ENCODE data around the gene TRIM50. TPM values are rescaled to one million over a fixed set of nuclear protein-coding genes. Genes with fewer than 3 reads are reported as not detected.
A peak's percentile ranks its signal among the peaks of the same experiment; 100 is the strongest.
"Not testable (repeated sequence)": the region's sequence is repeated elsewhere in the genome, so short reads cannot be mapped to it uniquely, and the experiment has no call there.

The TRIM50 gene
- total RNA-seq, 6 experiments from 2014 or later: not detected

DNA sequence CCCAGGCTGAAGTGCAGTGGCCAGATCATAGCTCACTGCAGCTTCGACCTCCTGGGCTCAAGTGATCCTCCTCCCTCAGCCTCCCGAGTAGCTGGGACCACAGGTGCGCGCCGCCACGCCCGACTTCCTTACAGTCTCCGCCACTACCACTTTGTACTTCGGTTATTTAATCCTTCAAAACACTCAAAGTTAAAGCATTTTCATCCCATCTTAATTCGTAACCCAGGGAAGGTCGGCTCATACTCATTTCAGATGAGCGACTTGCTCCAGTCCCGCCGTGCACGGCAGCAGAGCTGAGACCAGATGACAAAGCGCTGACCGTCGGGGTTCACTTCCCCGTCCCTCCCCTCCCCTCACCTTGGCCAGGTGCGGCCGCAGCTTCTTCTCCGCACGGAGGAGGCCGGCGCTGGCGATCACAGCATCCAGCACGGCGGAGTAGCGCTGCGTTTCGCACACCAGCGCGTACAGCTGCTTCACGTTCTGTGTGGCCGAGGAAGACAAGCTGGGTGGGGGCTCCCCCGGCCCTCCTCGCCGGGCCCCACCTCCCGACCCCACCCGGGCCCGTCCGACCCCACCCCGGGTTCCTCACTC is 19.7 kb downstream of the TRIM50 start:
- peaks cover 21% of the 10 kb centered on the region for H3K4me1 Mint-ChIP-seq (ENCODE audit: low read depth)
- H3K9me3 Mint-ChIP-seq: no peaks in the 10 kb centered on the region
- TF ChIP-seq, protein P1, sequence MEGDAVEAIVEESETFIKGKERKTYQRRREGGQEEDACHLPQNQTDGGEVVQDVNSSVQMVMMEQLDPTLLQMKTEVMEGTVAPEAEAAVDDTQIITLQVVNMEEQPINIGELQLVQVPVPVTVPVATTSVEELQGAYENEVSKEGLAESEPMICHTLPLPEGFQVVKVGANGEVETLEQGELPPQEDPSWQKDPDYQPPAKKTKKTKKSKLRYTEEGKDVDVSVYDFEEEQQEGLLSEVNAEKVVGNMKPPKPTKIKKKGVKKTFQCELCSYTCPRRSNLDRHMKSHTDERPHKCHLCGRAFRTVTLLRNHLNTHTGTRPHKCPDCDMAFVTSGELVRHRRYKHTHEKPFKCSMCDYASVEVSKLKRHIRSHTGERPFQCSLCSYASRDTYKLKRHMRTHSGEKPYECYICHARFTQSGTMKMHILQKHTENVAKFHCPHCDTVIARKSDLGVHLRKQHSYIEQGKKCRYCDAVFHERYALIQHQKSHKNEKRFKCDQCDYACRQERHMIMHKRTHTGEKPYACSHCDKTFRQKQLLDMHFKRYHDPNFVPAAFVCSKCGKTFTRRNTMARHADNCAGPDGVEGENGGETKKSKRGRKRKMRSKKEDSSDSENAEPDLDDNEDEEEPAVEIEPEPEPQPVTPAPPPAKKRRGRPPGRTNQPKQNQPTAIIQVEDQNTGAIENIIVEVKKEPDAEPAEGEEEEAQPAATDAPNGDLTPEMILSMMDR (IDR thresholded peaks at IDR 0.05): no peak
- H3K27ac Mint-ChIP-seq: peak overlapping the region; percentile 70
- DNase-seq: no peak
- H3K27me3 Mint-ChIP-seq (ENCODE audit: insufficient read depth): no peaks in the 10 kb centered on the region; the same call in 1 of the 2 replicates
- peak overlapping the region; percentile 89 for H3K4me3 Mint-ChIP-seq
- peaks cover 13% of the 10 kb centered on the region for H3K36me3 Mint-ChIP-seq (ENCODE audit: low read depth)

DNA sequence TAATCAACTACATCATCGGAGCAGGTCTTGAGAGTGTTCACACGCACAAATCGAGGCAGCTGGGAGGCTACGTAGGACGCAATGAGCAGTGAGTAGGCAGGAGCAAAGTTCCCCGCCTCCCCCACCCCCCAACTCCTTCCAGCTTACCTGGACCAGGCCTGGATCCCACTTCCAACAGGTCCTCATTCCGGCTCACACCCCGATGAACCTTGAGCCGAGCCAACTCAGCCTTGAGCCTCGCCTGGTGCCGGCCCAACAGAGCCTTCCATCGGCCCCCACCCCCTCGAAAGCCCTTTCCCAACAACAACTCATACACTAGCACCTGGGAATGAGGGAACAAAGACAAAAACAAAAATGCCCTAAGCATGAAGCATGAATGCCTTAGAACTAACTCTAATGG is 20.4 kb downstream of the TRIM50 start:
- TF ChIP-seq, protein P1 (IDR thresholded peaks at IDR 0.05): no peak
- Mint-ChIP-seq H3K36me3 (ENCODE audit: low read depth) (peaks cover 13% of the 10 kb centered on the region), H3K4me1 (ENCODE audit: low read depth) (peaks cover 21% of the 10 kb centered on the region), H3K27me3 (ENCODE audit: insufficient read depth) (no peaks in the 10 kb centered on the region; the same call in 1 of the 2 replicates), H3K4me3 (peak overlapping the region; percentile 89), H3K9me3 (no peaks in the 10 kb centered on the region), H3K27ac (peak overlapping the region; percentile 22; the same call in 1 of the 2 replicates)
- DNase-seq: no peak

DNA sequence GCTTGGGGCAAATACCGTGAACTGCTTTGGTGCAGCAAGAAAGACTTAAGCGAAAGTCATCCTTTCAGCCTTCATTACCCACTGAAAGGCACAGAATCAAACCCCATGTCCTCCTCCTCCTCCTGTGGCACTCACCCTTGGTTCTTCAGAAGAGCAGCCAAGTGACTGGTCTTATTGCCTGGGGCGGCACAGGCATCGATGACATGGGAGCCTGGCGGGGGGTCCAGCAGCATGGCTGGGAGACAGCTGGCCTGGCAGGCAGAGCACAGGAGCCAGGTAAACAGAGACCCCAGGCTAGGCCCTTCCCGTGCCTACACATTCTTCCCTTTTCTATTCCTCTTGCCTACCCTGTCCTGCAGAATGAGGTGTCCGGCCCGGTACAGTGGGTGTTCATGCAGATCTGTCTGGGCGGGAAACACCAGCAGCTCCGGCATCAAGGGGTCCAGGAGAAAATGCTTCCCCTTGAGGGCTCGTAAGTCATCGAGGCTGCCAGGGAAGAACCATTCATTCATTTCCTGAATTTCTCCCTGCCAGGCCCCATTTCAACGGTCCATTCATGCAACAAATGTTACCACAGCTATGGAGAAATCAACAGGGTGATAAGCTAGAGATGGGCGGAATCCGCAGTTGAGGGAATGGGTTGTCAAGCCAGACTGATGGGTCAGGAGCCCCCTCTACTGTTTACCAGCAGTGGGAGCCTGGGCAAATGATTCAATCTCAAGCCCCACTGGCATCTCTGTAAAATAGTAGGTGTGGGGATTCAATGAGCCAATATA is 23.1 kb downstream of the TRIM50 start:
- peaks cover 13% of the 10 kb centered on the region for H3K36me3 Mint-ChIP-seq (ENCODE audit: low read depth)
- not testable (repeated sequence) for H3K27ac Mint-ChIP-seq; DNase-seq; H3K9me3 Mint-ChIP-seq; H3K4me3 Mint-ChIP-seq; H3K27me3 Mint-ChIP-seq (ENCODE audit: insufficient read depth)
- H3K4me1 Mint-ChIP-seq (ENCODE audit: low read depth): peaks cover 16% of the 10 kb centered on the region

DNA sequence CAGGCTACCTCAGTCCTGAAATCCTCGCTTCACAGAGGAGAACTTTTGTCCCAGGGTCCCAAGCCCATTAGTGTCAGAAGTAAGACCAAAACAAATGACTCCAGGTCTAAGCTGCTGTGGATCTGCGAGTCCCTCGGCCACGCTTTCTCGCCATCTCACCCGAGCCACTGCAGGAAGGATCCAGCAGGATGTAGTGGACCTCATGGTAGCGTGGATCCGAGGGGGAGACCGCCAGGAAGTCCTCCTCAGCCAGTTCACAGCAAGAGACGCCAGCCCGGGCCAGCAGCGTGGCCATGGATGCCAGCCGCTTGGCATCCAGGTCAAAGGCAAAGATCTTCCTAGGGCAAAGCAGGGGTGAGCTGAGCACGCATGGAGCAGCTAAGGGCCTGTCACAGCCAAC is 23.8 kb downstream of the TRIM50 start:
- H3K4me1 Mint-ChIP-seq (ENCODE audit: low read depth): peaks cover 11% of the 10 kb centered on the region
- H3K36me3 Mint-ChIP-seq (ENCODE audit: low read depth): peaks cover 13% of the 10 kb centered on the region
- no peaks in the 10 kb centered on the region for H3K9me3 Mint-ChIP-seq
- DNase-seq: no peak
- no peak overlapping the region for H3K4me3 Mint-ChIP-seq
- TF ChIP-seq, protein P1 (IDR thresholded peaks at IDR 0.05): no peak
- no peaks in the 10 kb centered on the region; the same call in 1 of the 2 replicates for H3K27me3 Mint-ChIP-seq (ENCODE audit: insufficient read depth)
- no peak overlapping the region for H3K27ac Mint-ChIP-seq

DNA sequence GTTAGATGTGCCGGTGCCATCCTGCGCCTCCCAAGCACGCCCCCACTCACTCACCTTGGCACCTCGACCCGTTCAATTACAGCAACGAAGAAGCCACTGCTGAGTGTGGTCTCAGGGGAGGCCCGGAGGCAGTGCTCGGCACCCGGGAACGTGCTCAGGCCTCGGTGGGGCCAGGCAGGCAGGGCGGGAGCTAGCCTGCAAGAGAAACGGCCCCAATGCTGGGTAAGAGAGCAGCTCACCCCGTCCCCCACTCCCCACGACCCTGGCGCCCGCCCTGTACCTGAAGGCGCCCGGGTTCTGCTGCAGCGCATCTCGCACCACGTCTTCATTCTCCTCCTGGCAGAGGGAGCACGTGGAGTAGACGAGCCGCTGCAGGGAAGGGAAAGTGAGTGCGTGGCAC is 24.3 kb downstream of the TRIM50 start:
- DNase-seq: no peak
- Mint-ChIP-seq H3K4me1 (ENCODE audit: low read depth) (peaks cover 10% of the 10 kb centered on the region), H3K9me3 (no peaks in the 10 kb centered on the region), H3K36me3 (ENCODE audit: low read depth) (peaks cover 13% of the 10 kb centered on the region), H3K27me3 (ENCODE audit: insufficient read depth) (no peaks in the 10 kb centered on the region; the same call in 1 of the 2 replicates), H3K4me3 (no peak overlapping the region), H3K27ac (no peak overlapping the region)
- TF ChIP-seq, protein P1 (IDR thresholded peaks at IDR 0.05): no peak

DNA sequence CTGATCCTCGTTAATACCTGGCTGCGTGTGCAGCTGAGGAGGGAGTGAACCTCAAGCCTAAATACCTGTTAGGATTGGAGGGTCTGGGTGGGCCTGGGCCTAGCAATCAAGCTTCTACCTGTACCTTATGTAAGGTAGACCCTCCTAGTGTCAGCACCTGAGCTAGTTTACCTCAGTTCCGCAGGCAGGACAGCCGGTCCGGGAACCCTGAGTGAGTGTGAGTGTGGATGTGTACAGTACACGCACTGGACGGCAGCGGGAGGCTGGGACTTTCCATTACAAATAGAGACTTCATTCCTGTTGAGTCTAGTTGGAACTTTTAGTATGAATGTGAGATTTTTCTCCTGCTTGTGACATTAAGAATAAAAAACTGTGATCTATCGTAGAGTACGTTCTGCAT is 25.0 kb downstream of the TRIM50 start:
- DNase-seq; H3K9me3 Mint-ChIP-seq; H3K4me3 Mint-ChIP-seq; H3K4me1 Mint-ChIP-seq (ENCODE audit: low read depth); H3K27ac Mint-ChIP-seq; H3K27me3 Mint-ChIP-seq (ENCODE audit: insufficient read depth); H3K36me3 Mint-ChIP-seq (ENCODE audit: low read depth): not testable (repeated sequence)

All from HFFc6 (cell line).